ENCODE data around the gene GSTT2.
"Not testable (repeated sequence)": the region's sequence is repeated elsewhere in the genome, so short reads cannot be mapped to it uniquely, and the experiment has no call there.

GSTT2 gene

DNA sequence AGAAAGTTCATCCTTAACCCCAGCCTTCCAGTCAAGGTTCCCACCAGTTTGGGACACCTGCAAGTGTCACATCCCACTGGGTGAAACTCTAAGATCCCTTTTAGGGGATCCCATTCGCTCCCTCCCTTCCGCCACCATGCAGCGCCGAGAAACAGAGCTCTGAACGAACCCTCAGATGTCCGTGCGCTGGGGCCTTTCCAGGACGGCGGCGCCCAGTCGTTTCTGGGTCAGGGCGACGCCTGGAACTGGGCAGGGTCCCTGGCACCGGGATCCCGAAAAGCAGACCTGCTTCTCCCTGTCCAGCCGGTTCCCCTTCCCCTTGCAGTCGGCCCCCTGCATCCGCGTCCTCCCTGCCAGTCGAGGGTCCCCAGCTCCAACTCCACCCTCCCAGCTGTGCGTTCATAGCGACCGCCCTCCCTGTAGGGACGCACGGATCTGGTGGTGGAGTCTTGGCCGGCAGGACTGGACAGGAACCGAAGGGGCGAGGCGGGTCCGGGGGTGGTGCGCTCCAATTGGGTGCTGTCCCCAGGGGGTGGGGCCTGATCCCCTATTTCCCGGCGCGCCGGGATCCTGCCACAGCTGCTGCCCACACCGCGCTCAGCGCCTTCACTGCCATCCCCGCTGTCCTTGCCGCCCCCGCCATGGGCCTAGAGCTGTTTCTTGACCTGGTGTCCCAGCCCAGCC, at the start of gene GSTT2:
Gene GSTT2, plus strand, starts transcription at position 578 of the 684 bp plus-strand sequence.
- not testable (repeated sequence) for ATAC-seq, H3K4me3 Mint-ChIP-seq, DNase-seq, H3K4me1 Mint-ChIP-seq, H3K9me3 Mint-ChIP-seq, H3K27me3 Mint-ChIP-seq, H3K27ac Mint-ChIP-seq

DNA sequence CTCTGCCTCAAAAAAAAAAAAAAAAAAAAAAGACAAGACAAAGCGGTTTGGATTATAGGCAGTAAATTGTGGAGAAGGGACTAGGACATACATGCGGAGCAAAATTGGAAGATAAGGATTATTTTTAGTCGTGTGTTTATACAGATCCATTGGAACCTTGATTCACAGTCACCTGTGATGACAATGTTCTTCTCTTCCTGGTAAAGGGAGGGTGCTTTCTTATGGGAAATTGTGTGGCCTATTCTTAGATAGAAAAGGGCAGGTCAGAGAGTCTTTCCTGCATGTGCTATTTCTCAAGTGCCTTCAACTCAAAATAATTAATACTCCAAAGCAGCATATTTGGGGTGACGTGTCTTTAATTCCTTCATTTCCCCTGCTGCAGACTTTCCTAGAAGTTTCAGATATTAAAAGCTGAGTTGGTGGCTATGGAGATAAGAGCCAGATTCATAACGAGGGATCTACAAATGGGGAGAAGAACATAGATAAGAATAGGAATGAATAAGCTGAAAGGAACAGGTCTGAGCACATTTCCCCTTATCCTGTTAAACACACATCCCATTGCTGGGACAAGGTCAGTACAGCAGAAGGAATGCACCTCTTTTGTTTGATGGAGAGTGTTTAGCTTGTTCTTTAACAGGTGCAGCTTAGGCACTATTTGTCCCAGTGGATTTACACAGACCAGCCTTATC, 41.5 kb upstream of the GSTT2 start:
- Mint-ChIP-seq H3K4me3 (no peak overlapping the region), H3K9me3 (no peaks in the 10 kb centered on the region), H3K27ac (no peak overlapping the region), H3K27me3 (peaks cover 7% of the 10 kb centered on the region), H3K4me1 (no peaks in the 10 kb centered on the region)
- DNase-seq = no peak
- no peak for ATAC-seq

DNA sequence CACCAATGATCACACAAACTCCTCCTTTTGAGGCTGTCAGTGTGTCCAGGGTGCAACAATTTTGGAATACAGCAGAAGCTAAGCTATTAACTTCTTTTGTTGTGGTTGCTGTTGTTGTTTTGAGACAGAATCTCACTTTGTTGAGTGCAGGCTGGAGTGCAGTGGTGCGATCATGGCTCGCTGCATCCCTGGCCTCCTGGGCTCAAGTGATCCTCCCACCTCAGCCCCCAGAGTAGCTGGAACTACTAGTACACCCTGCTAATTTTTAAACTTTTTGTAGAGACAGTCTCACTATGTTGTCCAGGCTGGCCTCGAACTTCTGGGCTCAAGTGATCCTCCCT, 40.9 kb upstream of the GSTT2 start:
- H3K4me1 Mint-ChIP-seq = no peaks in the 10 kb centered on the region
- H3K27ac Mint-ChIP-seq = no peak overlapping the region
- ATAC-seq = no peak
- DNase-seq = no peak
- H3K9me3 Mint-ChIP-seq = no peaks in the 10 kb centered on the region
- peaks cover 7% of the 10 kb centered on the region for H3K27me3 Mint-ChIP-seq
- no peak overlapping the region for H3K4me3 Mint-ChIP-seq

DNA sequence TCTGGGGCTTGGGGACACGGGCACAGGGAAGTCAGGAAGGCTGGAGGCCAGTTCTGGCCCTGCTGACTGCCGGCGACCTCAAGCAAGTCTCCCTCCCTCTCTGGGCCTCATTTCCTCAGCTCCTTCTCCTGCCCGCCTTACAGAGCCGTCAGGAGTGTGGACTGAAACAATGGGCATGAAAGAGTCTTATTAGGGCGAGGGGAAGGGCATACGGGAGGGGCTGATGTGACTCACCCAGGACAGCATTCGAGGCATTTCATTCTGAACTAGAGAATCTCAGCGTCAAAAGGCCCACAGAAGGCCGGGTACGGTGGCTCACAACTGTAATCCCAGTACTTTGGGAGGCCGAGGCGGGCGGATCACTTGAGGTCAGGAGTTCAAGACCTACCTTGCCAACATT, 39.8 kb upstream of the GSTT2 start:
- not testable (repeated sequence) for DNase-seq, ATAC-seq, H3K4me3 Mint-ChIP-seq

DNA sequence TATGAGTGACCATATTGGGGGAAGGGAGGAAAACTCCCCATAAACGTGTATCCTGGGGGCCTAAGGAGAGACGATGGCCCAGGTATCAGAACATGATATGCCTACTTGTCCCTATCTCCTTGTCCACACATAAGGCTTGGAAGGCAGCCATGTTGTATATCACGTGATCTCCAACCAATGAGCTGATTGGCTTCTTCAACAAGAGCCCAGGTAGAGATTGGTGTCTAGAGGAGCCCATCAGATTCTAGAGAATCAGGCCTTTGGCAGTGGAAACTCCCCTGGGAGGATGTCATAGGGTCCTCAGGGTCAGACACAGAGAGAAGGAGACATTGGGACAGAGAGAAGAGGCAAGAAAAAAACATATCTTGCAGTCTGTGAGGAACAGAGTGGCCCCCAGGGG, 32.5 kb upstream of the GSTT2 start:
- H3K4me1 Mint-ChIP-seq, H3K27me3 Mint-ChIP-seq, H3K9me3 Mint-ChIP-seq, ATAC-seq, H3K4me3 Mint-ChIP-seq, DNase-seq, H3K27ac Mint-ChIP-seq: not testable (repeated sequence)

More for the DNA sequence above, 39.8 kb upstream of the GSTT2 start:
- H3K27ac Mint-ChIP-seq, H3K9me3 Mint-ChIP-seq, H3K4me1 Mint-ChIP-seq, H3K27me3 Mint-ChIP-seq: not testable (repeated sequence)

DNA sequence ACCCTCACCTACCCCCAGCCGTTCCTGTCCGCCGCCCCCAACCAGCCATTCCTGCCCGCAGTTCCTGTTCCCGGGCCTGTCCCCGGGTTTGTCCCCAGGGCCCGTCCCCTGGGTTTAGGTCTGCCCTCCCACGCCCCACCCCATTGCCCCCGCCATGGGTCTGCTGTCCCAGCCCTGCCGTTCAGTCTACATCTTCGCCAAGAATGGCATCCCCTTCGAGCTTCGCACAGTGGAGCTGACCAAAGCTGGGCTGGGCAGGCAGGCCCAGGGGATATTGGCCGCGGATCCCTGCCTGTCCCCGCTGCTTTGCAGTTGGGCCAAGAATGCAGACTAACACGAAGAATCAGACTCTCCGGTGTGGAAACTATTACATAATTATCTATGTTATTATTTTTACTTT, 30.2 kb upstream of the GSTT2 start:
- H3K4me3 Mint-ChIP-seq, H3K27ac Mint-ChIP-seq: not testable (repeated sequence)

DNA sequence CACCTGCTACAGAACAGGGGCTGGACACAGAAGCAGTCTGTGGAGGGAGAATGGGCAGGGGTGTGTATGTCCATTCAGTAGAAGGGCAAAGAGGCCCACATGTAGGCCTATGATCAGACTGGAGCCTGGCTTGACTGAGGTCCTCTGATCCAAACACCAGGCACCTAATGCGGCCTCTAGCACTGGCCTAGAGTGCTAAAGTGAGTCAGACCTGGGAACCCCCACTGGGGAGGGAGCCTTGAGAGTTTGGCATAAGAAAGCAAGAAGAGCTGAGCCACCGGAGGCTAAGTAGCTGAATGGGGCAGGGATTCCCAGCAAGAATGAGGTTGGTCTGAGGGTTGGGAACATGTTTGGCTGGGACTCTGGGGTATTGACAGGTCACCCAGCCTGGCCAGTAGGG, 28.6 kb upstream of the GSTT2 start:
- not testable (repeated sequence) for H3K27ac Mint-ChIP-seq, H3K4me1 Mint-ChIP-seq, DNase-seq, H3K9me3 Mint-ChIP-seq, H3K4me3 Mint-ChIP-seq, H3K27me3 Mint-ChIP-seq, ATAC-seq

More for the DNA sequence above, 30.2 kb upstream of the GSTT2 start:
- H3K9me3 Mint-ChIP-seq, DNase-seq, ATAC-seq, H3K4me1 Mint-ChIP-seq, H3K27me3 Mint-ChIP-seq: not testable (repeated sequence)

DNA sequence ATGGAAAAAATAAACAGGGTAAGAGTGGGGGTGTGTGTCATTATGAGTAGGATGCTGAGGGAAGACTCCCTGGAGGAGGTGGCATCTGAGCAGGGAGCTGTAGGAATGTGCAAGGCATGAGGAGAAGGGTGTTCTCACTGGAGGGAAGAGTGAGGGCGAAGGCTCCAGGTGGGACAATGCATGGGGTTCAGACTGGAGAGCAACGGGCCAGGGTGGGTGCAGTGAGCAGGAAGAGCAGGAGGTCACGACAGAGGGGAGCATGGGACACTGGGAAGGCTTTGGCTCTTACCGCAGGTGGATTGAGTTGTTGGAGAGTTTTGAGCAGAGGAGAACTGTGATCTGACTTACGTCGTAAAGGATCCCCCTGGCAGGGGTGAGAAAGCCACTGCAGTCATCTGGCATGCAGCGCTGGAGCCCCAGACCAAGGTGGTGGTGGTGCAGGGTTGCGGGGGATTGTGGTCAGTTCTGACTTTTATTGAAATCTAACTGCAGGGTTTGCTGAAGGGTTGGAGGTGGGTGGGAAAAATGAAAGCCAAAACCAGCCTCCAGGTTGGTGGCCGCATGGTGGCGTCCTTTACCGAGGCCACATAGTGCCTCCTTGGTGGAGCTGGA, 27.0 kb upstream of the GSTT2 start:
- DNase-seq, H3K27me3 Mint-ChIP-seq, H3K27ac Mint-ChIP-seq, H3K4me1 Mint-ChIP-seq, H3K9me3 Mint-ChIP-seq, ATAC-seq, H3K4me3 Mint-ChIP-seq: not testable (repeated sequence)

DNA sequence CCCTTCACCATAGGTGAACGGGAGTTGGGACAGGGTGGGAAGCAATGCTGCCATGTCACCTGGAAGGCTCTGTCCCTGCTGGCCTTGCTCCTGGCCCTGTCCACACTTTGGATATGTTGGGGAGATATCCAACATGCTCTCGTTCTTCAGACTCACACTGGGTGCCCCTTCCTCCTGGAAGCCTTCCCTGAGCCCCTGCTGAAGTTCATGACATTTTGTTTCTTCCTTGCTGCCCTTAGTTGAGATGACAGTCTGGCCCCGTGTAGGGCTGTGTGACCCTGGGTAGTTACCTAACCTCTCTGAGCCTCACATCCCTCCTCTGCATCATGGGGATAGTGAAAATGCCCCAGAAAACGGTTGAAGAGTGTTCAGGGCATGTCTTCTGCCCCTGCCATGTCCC, 26.4 kb upstream of the GSTT2 start:
- not testable (repeated sequence) for ATAC-seq, H3K27ac Mint-ChIP-seq, H3K27me3 Mint-ChIP-seq, H3K9me3 Mint-ChIP-seq, DNase-seq, H3K4me1 Mint-ChIP-seq, H3K4me3 Mint-ChIP-seq

DNA sequence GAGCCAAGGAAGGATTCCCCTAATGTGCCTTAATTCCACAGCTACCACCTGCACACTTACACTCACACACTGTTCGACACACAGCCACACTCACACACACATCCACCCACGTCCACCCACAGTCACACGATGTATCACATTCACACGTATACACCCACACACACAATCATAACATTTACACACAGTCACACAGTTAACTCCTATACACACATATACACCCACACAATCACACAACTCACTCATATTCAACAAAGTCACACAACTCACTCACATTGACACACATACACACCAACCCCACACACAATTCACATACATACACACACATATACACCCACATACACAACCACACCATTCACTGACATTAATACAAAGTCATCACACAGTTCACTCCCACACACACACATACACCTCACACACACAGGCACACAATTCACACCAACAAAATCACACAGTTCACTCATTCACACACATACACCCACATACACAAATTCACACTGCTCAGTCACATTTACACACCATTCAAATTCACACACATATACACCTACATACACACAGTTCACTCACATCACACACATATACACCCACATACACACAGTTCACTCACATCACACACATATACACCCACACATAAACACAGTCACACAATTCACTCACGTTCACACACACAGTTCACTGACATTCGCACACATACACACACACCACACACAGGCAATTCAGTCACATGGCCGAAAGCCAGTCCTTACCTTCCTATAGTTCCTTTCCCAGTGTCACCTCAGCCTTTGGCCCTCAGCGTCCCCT, 25.5 kb upstream of the GSTT2 start:
- H3K4me3 Mint-ChIP-seq, H3K27ac Mint-ChIP-seq, H3K9me3 Mint-ChIP-seq, H3K27me3 Mint-ChIP-seq, DNase-seq, ATAC-seq, H3K4me1 Mint-ChIP-seq: not testable (repeated sequence)

DNA sequence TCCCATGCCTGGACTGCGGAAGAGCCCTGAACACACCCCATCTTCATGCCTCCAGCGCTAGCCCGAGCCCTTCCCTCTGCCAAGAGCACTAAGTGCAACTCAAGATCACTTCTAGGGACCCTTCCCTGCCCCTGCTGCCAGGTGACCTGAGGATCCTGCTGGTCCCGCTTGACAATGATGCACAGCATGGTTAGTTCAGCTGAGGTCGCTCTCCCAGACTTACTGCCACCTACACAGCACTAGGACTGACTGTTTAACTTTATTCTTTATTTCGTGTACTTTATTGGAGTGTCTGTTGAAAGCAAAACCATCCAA, 25.0 kb upstream of the GSTT2 start:
- not testable (repeated sequence) for H3K27me3 Mint-ChIP-seq, ATAC-seq, H3K9me3 Mint-ChIP-seq, H3K4me3 Mint-ChIP-seq, DNase-seq, H3K27ac Mint-ChIP-seq, H3K4me1 Mint-ChIP-seq

DNA sequence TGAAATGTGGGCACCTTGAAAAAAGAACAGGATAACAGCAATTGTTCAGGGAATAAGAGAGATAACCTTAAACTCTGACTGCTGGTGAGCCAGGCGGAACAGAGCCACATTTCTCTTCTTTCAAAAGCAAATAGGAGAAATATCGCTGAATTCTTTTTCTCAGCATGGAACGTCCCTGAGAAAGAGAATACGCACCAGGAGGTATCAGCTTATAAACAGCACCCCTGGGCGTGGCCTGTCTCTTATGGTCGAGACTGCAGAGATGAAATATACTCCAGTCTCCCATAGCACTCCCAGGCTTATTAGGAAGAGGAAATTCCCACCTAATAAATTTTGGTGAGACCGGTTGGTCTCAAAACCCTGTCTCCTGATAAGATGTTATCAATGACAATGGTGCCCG, 24.0 kb upstream of the GSTT2 start:
- peaks cover 15% of the 10 kb centered on the region for H3K27me3 Mint-ChIP-seq
- not testable (repeated sequence) for DNase-seq, H3K9me3 Mint-ChIP-seq, H3K27ac Mint-ChIP-seq, H3K4me1 Mint-ChIP-seq, H3K4me3 Mint-ChIP-seq, ATAC-seq

DNA sequence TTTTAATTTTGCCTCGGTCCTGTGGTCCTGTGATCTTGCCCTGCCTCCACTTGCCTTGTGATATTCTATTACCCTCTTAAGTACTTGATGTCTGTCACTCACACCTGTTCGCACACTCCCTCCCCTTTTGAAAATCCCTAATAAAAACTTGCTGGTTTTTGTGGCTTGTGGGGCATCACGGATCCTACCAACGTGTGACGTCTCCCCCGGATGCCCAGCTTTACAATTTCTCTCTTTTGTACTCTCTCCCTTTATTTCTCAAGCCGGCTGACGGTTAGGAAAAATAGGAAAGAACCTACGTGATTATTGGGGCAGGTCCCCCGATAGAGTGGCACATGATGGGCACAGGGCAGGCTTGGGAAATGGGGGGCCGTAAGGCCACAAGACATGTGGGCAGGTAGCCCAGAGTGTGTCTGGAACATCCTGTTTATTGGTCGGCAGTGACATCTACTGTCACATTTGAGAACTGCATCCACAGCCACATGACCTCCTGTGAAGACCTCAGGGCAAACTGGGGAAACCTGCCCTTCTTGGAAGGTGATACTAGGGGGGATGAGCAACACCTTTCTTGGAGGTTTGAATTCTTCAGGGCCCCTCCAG, 23.5 kb upstream of the GSTT2 start:
- H3K27me3 Mint-ChIP-seq = peaks cover 15% of the 10 kb centered on the region
- H3K27ac Mint-ChIP-seq, H3K4me3 Mint-ChIP-seq, H3K4me1 Mint-ChIP-seq, H3K9me3 Mint-ChIP-seq: not testable (repeated sequence)
- DNase-seq (peak; percentile 65 to 82), ATAC-seq (peak; percentile 90)

DNA sequence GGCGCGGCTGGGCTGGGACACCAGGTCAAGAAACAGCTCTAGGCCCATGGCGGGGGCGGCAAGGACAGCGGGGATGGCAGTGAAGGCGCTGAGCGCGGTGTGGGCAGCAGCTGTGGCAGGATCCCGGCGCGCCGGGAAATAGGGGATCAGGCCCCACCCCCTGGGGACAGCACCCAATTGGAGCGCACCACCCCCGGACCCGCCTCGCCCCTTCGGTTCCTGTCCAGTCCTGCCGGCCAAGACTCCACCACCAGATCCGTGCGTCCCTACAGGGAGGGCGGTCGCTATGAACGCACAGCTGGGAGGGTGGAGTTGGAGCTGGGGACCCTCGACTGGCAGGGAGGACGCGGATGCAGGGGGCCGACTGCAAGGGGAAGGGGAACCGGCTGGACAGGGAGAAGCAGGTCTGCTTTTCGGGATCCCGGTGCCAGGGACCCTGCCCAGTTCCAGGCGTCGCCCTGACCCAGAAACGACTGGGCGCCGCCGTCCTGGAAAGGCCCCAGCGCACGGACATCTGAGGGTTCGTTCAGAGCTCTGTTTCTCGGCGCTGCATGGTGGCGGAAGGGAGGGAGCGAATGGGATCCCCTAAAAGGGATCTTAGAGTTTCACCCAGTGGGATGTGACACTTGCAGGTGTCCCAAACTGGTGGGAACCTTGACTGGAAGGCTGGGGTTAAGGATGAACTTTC, 18.7 kb upstream of the GSTT2 start, which contains the start of gene GSTT2B:
Gene GSTT2B, minus strand, starts transcription at position 112 of the 688 bp plus-strand sequence. Its CDS starts 64 bp downstream, at position 48.
- peaks cover 15% of the 10 kb centered on the region for H3K27me3 Mint-ChIP-seq
- H3K4me1 Mint-ChIP-seq, ATAC-seq, DNase-seq, H3K9me3 Mint-ChIP-seq, H3K4me3 Mint-ChIP-seq, H3K27ac Mint-ChIP-seq: not testable (repeated sequence)

DNA sequence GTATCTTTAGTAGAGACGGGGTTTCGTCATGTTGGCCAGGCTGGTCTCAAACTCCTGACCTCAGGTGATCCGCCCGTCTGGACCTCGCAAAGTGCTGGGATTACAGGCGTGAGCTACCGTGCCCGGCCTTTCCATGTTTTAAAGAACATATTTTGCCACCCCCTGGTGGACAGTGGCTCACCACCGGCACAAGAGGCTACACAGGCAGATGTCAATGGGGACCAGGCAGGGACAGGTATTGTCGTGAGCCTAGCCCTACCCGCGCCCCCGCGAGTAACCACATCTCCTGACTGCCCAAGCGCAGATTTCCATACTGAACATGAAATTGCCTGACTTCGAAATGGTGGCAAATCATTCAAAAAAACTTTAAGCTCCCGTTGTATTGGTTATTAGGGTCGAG, 13.8 kb upstream of the GSTT2 start:
- H3K27me3 Mint-ChIP-seq, H3K27ac Mint-ChIP-seq, H3K9me3 Mint-ChIP-seq, H3K4me3 Mint-ChIP-seq, DNase-seq: not testable (repeated sequence)
- ATAC-seq = peak; percentile 73
- H3K4me1 Mint-ChIP-seq = peaks cover 24% of the 10 kb centered on the region

All from stimulated activated naive CD8-positive, alpha-beta T cell treated with anti-CD3 and anti-CD28 coated beads, Interleukin-15, amount 100 ng/mL, for 72 hours (primary cell).